Activated effector memory CD4-positive, alpha-beta T cell treated with anti-CD3 and anti-CD28 coated beads, Interleukin-2, amount 50 U/mL, for 16 hours (primary cell): Measurements from ENCODE around the gene NID2.

Experiments used
- DNase-seq: peaks from one replicate; pipeline ENCODE4 v3.0.0-alpha.2; 2020

The NID2 gene

DNA sequence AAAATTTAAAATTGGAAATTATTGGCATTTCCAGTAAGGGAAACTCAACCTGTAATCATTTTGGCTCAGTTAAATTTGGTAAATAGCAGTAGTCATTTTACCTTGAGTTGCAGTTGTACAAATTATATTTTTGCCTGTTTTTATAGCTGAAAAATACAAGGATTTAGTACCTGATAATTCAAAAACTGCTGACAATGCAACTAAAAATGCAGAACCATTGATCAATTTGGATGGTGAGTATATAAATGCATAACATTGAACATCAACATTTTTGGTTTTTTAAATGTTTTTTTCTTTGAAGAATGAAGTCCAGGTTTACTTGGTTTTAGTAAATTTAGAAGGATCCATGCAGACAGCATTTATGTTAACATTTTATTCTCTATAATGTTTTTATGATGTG lies 70.5 kb downstream of the NID2 start:
- DNase-seq: no peak

DNA sequence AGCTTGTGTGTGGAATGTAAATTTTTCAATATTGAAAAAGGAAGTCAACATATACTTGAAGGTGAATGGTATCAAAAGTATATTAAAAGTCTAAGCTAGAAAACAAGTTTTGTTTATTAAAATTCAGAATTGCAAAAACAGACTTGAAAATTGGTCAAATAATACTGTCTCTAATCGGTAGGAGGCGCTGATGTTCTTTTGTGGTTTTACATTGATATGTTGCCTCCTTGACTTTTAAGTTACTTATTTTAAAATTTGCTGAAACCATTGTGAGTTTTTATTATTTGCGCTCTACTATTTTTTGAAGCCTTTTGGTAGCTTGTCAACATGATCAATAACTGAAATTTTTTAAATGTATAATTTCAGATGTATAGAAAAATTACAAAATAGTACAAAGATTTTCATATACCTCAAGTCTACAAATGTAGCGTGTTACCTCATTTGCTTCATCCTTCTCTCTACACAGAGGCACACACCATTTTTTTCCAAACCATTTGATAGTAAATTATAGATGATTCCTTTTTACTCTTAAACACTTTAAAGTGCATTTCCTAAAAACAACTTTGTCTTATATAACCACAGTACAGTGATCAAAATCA lies 72.6 kb downstream of the NID2 start:
- no peak for DNase-seq

DNA sequence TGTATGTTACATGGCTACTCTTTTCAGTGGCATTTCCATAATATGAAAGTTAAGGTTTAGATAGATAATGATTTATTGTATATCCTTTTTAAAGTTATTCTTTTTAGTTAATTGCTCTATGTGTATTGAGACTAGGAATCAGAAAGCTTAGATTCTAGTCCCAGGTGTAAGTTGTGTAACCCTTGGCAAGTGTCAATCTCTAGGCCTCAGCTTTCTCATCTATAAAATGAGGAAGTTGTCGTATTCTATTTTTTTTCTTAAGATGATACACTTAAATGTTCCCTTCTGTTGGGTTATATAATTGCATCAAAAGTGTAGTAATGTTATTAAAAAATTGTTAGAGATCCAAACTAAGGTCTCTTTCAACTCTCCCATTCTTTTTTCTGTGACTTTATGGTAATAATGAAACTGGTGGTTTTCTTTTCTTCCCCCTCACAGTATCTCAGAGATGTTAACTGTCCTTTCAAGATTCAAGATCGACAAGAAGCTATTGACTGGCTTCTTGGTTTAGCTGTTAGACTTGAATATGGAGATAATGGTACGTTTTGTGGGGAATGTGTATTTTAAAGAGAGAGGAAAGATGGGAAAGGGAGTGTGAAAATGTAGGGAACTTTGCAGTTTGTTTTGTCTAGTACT lies 75.5 kb downstream of the NID2 start:
- no peak for DNase-seq

DNA sequence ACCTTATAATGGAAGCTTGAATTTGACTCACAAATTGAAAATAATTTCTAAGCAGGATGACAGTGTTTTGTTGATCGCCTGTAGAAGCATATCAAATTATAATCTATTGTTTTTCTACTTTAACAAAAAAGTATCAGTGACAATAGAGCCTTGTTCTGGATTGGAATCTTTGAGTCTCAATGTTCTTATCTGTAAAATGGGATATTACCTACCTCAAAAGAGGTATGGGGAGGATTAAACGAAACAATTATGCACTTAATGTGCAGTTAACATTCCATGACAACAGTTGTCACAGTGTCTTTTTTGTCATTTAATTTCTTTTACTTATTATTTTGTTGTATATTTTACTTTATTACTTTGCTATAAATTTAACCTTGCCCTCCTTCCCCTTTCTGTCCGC lies 78.4 kb downstream of the NID2 start:
- no peak for DNase-seq

DNA sequence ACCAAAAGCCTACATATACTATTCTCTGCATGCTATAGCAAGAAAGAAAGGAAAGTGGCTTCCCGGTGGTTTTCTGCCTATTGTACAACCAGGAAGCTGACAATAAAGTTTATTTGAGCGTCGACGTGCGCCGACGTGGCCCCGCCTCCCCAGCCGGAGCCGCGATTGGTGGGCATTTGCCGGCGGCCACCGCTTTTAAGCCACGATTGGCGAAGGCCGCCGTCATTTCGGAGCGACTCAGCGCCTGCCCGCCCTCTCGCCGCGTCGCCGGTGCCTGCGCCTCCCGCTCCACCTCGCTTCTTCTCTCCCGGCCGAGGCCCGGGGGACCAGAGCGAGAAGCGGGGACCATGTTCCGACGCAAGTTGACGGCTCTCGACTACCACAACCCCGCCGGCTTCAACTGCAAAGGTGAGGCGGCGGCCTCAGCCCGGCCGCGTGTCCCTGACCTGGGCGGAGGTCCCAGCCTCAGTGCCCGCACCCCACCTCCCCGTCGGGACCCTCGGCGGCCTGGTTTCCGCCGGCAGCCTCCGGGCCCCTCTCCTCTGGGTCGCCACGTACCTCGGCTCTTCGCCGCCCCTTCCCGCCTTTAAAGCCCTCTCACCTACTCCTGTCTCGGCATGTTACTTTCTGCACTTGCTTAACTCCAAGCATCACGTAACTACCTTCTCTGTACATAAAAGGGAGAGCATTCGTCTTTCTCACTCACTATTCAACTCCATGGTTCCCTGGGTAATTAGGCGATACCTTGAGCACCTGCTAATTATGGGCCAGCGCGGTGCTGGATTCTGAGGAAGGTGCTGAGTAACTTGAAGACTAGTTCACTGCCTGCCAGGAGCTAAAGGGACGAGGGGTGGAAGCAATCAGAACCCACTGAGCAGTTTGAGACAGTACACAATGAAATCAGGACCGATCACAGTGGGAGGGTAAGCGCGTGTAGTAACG lies 79.3 kb downstream of the NID2 start, which contains the start of gene RTRAF:
RTRAF (plus strand) TSS at position 254 of the 942 bp plus-strand sequence; CDS start at position 348, 94 bp downstream.
- DNase-seq: peak; percentile 97

DNA sequence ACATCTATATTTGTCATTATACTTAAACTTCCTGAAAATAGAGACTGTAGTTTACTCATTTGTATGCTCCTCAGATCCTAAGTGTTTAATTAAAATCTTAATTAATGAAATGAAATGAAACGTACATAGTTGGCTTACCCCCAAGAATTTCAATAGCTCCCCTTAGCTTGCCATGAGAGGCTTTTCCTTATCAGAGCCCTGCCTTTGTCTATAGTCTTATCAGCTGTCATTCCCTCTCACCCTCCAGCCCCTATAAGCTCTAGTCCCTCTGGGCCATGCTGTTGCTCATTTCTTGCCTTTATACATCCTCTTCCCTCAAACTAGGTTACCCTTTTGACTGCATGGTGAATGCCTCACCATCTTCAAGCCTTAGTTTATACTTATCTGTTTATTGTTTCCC lies 80.6 kb downstream of the NID2 start:
- no peak for DNase-seq

DNA sequence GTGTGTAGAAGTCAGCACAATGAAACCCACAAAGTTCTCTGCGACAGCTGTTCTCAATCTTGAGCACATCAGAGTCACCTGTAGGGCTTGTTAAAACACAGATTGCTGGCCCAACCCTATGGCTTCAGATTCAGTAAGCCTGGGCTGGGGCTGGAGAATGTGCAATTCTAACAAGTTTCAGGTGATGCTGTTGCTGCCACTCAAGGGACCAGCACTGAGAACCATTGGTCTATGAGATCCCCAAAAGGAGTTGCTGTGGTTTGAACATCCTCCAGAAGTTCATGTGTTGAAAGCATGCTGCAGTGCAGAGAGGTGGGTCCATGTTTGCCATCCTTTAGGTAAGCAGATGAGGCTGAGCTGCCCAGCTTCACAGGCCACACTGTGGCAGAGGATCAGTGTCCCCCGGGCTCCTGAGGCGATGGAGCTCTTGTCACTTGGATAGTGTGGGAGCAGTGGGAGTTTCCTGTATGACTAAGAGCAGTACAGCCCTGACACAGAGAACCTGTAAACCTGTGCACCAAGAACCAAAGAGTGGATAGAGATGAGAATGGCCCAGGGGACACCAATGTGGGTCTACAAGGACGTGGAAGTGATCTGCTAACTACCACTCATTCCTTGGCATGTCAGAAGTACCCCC lies 87.5 kb downstream of the NID2 start:
- DNase-seq: no peak

DNA sequence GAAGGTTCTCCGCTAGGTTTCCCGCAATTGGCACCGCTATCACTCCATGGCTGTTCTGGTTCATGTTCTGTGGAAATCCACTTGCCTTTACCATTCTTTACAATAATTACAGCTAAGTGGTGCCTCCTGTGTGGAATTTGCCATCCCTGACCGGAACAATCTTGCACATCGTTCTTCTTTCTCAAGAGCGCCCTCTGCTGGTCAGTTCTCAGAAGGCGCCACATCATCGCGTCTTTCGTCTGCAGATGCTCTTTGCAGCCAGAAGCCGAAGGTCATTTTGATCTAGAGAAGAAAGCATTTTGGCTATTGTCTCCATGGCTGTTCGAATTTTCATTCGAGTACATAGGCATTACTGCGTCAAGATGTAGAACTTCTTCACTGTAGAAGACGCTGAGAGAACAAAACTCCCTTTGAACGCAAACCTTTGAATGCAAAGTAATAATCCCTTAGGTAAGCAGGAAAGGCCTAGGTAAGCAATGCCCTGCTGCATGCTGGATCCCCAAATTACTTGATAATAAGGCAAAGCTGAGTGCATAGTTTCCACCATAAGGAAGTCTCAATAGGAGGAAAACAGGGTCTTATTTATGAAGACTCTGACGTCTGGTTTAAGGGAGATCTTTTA lies 89.7 kb downstream of the NID2 start:
- peak; percentile 92 for DNase-seq

DNA sequence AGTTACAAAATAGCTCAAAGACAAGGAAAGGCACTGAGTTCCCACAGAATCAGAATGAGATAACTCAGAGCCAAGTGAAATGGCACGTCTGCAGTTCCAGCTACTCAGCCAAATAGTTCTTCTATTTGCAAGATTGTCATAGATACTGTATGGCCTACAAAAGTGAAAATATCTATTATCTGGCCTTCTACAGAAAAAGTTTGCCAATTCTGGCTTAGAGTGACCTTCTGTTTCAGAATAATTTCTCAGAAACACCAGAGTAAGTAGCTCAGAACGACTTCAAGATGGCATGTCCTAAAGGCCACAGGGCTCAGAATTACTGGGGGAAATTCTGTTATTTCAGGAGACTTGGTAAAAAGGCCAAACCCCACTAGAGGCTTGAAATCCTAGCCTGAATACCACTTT lies 90.2 kb downstream of the NID2 start:
- DNase-seq: no peak

DNA sequence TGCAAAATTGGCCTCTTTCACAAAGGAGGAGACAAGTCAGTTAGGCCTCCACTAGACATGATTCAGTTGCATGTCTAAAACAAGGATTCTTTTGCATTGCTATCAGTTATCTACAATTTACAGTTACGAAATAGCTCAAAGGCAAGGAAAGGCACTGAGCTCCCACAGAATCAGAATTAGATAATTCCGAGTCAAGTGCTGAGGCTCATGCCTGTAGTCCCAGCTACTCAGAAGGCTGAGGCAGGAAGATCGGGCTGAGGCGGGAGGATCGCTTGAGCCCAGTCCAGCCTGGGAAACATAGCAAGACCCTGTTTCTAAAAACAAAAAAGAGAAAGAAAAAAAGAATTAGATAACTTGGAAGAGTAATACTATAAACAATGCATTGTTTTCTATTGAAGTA lies 91.8 kb downstream of the NID2 start:
- no peak for DNase-seq

DNA sequence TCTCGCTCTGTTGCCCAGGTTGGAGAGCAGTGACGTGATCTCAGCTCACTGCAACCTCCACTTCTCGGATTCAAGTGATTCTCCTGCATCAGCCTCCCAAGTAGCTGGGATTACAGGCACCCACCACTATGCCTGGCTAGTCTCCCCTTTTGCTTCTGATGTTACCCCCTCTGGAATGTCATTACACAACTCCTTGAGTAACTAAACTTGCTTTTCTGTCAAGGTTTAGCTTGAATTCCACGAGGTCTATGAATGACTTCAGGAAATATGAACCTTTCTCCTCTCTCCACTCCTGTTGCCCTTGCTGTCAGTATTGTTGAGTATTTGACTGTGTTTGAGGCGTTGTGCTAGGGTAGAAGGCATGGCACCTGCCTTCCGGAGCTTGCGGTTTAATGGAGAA lies 96.3 kb downstream of the NID2 start:
- no peak for DNase-seq

DNA sequence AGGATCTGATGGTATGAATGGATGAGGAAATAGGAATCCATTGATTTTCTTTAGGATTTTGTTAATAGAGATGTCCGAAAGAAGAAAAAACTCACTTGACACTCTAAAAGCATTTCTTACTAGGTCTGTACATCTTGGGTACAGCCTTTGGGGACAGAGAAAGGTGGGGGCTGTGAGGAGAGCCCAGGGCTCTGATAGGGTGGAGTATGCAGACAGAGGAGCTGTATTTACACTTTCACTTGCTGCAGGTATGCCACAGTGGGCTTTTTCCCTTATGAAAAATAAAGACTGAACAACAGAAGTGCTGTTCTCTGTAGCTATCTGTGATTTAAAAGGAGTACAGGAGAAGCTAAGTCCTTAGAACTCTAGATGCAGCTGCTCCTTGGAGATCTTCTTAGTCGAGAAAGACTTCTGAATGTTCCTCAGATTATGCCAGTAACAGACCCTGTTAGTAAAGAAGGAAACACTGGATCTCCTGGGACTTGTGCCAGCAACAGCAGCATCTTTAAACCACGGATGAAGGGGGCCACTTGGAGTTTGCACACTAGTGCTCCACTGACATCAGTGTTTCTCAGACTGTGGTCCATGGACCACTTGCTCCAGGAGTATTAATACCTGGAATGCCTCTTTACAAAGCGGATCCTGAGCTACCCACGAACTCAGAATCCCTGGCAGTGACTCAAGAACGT lies 98.9 kb downstream of the NID2 start:
- DNase-seq: no peak

DNA sequence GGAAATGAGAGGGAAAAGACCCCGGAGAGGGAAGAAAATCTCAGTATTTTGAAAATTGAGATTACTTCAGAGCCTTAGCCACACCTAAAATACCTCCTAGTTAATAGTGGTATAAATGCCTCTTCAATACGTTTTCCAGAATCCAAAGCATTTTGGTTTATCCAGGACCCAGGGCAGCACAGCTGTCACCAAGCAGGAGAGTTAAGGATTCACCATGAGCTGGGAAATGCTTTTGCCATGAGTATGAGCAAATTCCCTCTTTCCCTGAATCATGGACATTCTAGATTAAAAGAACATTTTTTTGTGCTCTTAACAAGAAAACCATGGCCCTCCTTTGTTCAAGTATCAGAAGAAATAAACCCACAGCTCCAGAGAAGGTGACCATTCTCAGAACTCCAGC lies 101.3 kb downstream of the NID2 start:
- no peak for DNase-seq

DNA sequence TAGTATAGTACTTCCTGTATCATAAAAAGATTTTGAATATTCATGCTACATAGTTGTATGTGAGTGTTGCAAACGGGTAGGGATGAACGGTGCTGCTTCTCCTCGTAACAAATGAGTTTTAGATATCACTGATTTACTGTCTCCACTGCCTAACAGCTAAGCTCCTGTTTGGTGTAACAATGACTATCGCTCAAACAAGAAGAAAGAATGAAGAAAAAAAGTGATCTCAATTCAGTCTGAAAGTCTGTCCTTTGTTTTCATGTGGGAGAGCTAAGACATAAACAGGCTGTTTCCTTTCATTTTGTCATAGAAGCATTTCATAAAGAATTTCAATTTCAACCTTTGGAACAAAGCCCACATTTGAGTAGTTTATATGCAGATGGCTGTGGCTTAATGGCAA lies 105.6 kb downstream of the NID2 start:
- DNase-seq: no peak

DNA sequence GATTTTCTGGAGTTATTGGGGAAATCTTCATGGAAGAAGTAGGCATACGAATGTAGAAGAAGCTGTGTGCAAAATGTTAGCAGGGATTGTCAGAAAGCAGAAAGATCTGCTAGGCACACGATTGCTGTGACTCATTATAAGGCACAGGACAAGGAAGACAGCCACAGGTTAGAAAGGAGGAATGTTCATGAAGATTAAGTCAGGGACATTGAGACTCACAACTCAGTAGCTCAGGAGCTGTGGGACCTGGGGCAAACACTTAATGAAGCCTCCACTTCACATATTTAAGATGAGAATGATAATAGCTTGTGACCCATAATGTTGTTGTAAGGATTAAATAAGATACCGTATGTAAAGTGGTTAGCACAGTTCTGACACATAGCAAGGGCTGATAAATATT lies 106.1 kb downstream of the NID2 start:
- no peak for DNase-seq

DNA sequence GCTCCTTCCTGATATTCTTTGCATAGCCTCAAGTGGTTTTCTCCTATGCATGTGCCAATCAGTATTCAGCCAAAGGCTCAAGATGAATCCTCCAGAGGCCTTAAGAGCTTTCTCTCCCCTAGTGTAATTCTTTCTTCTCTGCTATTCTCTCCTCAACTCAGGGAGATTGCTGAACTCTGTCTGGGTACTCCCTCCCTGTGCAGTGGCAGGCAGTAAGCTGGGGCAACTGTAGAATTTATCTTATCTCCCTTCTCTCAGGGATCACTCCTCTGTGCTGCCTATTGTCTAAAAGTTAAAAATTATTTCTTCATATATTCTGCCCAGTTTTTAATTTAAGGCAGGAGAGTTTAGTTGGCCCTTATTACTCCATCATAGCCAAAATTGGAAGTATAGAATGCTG lies 108.0 kb downstream of the NID2 start:
- DNase-seq: no peak

DNA sequence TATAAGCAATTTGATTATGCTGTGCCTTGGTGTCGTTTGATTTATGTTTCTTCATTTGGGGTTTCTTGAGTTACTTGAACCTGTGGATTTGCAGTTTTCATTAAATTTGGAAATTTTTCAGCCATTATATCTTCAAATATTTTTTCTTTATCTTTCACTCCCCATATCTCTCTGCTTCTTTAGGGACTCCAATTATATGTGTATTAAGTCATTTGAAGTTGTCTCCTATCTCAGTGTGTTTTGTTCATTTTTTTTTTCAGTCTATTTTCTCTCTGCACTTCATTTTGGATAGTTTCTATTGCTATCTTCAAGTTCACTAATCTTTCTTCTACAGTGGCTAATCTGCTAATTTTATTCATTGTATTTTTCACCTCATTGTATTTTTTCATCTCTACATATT lies 108.9 kb downstream of the NID2 start:
- no peak for DNase-seq

DNA sequence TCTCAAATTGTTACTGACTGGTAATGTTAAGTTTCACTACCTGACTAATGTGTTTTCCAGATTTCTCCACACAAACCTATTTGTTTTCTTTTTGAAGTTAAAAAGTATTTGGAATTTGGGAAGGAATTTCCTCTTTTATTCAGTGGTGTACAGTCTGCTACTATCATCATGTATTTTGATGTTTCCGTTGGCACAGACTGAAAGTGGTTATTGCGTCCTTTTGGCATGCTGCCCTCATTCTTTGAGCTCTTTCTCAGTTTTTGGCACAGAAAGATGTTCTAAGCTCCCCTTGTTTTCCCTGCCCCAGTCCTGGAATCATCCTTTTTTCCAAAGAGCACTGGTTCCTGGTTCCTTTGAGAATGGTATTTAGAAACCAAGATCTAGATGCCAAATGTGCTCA lies 110.9 kb downstream of the NID2 start:
- no peak for DNase-seq
